ENCODE results near the gene PPP5C.
"Not testable (repeated sequence)": the region's sequence is repeated elsewhere in the genome, so short reads cannot be mapped to it uniquely, and the experiment has no call there.

The PPP5C gene

DNA sequence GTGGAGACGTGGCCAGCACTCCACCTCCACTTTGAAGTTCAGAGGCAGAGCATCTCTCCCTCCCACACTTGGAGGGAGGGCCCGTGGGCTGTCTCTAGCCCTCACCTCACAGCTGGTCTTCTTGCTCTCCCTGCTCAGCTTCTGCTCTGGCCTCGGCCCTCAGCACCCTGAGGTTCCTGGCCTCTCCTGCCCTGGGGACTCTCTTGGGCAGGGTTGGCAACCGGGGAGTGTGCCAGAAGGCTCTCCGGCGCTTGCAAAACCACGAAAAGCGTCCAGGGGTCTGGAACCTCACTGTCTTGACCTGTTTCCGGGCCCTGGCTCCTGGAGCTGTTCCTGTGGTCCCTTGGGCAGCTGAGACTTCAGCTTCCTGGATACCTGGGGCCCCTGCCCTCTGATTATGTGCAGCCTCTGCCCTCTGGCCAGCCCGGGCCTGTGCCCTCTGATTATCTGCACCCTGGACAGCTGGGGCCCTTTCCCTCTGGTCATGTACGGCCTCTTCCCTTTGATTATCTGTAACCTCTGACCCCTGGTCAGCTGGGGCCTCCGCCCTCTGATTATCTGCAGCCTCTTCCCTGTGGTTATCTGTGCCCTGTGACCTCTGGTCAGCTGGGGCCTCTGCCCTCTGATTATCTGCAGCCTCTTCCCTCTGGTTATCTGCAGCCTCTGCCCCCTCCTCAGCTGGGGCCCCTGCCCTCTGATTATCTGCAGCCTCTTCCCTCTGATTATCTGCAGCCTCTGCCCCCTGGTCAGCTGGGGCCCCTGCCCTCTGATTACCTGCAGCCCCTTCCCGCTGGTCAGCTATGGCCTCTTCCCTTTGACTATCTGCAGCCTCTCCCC, 64.4 kb downstream of the PPP5C start:
- no peak for DNase-seq

DNA sequence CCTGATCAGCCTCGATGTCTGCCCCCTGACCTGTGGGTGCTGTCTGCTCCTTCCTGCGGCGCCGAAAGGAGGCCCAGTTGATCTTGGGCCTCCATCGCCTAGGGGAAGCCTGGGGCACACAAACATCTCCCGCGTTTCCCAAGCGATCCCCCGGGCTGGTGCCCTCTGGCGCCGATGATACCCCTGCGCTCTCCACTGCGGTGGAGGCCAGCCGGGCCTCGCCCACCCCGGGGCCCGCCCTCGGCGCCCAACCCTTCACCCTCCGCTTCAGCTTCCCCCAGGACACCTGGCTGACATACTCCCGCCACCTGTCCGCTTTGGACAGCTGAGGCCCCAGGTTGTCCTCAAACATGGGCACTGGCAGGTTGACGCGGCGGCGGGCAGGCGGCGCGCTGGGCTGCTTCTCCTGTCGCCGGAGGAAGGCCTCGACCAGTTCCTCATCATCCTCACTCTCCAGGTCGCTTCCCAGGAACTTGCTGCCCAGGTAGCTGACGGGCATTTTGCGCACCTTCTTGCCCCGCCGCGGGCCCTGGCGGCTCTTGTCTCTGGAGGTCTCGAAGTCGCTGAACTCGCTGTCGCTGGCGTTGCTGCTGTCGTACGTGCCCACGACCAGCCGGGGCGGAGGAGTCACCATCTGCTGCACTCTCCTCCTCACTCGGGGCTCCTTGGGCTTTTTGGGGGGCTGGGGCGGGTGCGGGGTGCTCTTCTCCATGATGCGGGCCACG, 65.2 kb downstream of the PPP5C start:
- DNase-seq, result no peak

GRCh38 chr19:46412650-46413261, 65.9 kb downstream of the PPP5C start:
- DNase-seq, result no peak

GRCh38 chr19:46413262-46414031, 66.6 kb downstream of the PPP5C start, which contains the start of gene CCDC8:
CCDC8 (minus strand) TSS chr19:46413564; CDS start chr19:46412810, 754 bp downstream.
- peak; percentile 37 for DNase-seq

- not testable (repeated sequence) for DNase-seq
Measured at GRCh38 chr19:46414899-46415298, 68.0 kb downstream of the PPP5C start.

DNA sequence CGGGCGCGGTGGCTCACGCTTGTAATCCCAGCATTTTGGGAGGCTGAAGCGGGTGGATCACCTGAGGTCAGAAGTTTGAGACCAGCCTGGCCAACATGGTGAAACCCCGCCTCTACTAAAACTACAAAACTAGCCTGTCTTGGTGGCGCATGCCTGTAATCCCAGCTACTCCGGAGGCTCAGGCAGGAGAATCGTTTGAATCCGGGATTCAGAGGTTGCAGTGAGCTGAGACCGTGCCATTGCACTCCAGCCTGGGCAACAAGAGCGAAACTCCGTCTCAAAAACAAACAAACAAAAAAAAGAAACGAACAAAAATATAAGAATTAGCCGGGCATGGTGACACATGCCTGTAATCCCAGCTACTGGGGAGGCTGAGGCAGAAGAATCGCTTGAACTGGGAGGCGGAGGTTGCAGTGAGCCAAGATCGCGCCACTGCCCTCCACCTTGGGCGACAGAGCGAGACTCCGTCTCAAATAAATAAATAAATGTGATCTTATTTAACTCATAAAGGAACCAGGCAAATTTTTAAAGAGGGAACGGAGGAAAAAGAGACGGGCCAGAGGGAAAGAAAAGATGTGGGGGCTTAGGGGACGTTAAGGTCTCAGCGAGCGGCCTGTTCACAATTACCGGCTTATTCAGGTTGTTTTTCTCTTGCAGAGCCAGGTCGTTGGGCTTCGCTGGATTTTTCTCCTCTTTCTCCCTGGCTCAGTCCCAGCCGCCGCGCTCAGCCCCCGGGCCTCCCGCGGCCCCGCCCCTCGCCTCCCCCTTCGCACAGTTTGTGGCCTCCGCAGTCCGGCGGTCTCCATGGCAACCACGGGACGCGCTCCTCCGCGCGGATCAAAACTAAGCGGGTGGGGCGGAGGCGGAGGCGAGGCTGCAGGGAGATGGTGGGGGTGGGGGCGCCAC, 69.2 kb downstream of the PPP5C start:
- not testable (repeated sequence) for DNase-seq

DNA sequence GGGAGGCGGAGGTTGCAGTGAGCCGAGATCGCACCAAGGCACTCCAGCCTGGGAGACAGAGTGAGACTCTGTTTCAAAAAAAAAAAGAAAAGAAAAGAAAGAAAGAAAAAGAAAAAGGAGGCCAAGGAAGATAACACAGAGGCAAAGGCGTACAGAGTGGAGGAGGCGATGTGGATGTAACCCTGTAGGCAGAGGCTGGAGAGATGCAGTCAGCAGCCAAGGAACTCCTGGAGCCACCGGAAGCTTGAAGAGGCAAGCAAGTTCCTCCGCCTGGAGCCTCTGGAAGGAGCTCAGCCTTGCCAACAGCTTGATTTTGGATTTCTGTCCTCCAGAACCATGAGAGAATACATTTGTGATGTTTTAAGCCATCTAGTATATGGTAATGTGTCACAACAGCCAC, 73.2 kb downstream of the PPP5C start:
- DNase-seq, result no peak

DNA sequence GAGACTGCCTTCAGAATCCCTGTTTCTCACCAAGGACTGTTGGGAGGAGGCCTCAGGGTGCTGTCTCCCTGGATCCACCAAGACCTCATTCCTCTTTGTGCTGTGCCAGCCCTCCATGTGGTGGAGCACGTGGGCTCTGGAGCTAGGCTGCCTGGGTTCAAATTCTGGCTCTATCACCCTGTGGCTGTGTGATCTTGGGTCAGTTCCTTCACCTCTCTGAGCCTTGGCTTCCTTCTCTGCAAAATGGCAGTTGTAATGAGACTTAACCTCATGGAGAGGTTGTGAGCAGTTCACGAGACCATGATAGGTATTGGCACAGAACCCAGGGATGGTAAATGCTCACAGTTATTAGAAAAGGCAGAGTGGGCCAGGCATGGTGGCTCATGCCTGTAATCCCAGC, 75.5 kb downstream of the PPP5C start:
- no peak for DNase-seq

DNA sequence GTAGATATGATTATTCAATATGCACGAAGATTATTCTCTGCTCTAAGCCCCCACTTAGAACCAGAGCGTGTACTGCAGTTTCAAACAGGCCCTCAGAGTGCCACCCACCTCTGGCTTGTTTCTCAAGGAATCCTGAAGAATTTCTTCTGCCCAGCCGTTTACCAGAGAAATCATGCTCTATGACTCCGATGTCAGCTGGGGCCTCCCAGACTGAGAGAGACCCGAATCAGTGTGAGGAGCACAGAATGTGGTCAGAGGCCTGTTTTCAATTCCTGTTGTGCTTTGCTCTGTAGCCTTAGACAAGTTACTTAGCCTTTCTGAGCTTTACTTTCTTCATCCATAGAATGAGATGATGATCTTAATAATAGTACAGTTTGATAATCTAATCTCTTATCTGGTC, 76.3 kb downstream of the PPP5C start:
- no peak for DNase-seq

GRCh38 chr19:46426035-46426505, 79.2 kb downstream of the PPP5C start:
- no peak for DNase-seq

DNA sequence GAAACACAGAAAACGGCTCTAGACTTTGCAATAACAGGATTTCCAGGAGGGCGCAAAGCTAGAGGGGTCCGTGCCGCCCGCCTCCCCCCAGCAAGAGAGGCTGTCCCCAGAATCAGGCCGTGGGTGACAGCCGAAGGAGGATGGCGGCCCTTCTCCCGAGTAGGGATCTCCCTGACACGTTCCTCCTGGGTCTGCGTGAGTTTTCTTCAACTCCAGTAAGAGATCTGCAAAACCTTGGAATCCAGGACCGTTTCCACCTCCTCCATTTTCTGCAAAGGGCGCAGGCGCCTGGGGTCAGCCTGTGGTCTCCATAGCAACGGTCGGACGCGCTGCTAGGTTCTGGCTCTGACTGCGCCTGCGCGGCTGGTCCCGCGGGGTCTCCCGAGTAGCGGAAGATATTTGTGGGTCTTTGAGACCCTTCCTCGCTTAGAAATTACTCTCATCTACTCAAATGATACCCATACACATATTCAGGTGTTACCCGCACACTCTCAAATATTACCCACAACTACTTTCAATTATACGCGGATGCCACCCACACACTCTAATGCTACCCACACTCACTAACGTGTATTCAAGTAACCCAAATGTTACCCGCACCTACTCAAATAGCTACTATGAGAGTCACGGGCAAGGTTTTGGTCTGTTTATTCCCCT, 79.7 kb downstream of the PPP5C start:
- no peak for DNase-seq

GRCh38 chr19:46427518-46428045, 80.7 kb downstream of the PPP5C start:
- no peak for DNase-seq

DNA sequence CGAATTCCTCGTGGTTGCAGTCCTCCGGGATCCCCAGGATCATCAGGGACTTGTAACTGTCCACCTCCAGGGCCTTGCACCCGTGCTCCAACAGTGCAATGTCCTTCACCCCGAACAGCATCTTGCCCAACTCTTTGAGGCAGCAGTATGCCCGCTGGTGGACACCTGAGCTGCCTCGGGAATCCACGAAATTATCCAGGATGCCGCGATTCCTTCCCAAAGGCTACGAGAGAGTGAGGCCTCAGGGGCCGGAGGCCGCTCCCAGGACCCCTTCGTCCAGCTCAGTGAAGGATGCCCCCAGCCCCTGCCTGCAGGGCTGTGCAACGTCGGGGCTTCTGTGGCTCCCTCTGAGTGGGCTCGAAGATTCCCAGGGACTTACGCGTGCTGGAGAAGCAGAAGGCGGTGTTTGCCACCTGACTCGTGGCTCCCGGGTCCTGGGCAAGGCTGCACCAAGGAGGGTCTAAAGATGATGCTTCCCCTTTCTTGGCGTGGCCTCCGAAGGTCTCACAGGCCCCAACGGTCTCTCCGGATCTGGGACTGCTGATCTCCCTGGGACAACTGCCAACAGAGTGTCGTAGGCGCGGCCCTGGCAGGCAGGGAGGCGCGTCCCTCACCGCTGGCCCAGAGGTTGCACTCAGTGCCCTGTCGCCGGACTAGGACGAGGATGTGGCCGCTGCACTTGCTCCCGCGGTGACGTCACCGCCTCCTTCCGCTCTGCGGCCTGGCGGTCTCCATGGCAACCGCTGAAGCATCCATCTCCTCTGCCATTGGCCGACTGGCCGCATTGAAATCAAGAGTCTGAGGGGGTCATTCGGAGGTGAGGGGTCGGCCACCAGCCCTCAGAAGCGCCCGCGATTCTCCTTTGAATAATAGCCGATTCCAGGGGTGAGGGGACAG, 81.6 kb downstream of the PPP5C start, which contains the start of gene PNMA8C:
Gene PNMA8C (minus strand): TSS at position 698 of the 897 bp plus-strand sequence. CDS start 577 bp downstream, at position 121.
- DNase-seq, result no peak

DNA sequence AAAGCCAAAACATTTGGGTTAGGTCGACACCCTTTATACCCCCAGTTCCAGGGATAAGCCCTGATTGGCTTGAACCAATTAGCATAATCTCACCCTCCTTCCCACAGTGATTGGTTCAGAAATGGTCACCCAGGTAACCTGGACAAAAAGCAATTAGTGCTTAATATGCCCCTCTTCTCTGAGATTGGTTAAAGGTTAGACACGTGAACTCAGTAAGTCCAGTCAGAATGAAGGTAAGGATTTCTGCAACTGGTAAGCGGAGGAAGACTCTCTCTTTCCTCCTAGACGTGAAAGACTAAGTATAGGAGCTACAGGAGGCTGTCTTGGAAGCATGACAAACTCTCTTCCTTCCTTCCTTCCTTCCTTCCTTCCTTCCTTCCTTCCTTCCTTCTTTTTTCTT, 83.1 kb downstream of the PPP5C start:
- no peak for DNase-seq

GRCh38 chr19:46431824-46432223, 84.9 kb downstream of the PPP5C start:
- no peak for DNase-seq

- DNase-seq, result not testable (repeated sequence)
Measured at GRCh38 chr19:46433470-46433869, 86.6 kb downstream of the PPP5C start.

DNA sequence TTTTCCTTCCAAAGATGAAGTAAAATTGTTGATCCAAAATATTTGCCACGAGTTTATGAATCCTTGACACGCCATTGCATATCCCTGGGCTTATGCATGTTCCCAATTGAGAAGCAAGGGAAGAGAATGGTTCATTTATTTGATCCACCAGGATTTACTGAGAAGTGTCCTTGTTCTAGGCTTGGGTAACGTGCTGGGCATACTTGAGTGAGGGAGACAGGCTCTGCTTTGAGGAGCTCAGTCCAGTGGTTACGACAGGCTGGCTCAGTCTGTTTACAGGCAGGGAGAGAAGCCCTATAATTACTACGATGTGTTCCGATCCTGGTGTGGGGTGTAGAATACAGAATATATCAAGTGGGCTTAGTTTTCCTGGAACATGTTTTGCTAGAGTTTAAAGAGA, 88.1 kb downstream of the PPP5C start:
- no peak for DNase-seq

- not testable (repeated sequence) for DNase-seq
Measured at GRCh38 chr19:46435689-46436088, 88.8 kb downstream of the PPP5C start.
